ENCODE measurements around the gene ACLY. TPM values are rescaled to one million over a fixed set of nuclear protein-coding genes. Genes with fewer than 3 reads are reported as not detected.
"Not testable (repeated sequence)": the region's sequence is repeated elsewhere in the genome, so short reads cannot be mapped to it uniquely, and the experiment has no call there.

ACLY gene
- total RNA-seq, 1 donor from 2014 or later: 106 TPM

DNA sequence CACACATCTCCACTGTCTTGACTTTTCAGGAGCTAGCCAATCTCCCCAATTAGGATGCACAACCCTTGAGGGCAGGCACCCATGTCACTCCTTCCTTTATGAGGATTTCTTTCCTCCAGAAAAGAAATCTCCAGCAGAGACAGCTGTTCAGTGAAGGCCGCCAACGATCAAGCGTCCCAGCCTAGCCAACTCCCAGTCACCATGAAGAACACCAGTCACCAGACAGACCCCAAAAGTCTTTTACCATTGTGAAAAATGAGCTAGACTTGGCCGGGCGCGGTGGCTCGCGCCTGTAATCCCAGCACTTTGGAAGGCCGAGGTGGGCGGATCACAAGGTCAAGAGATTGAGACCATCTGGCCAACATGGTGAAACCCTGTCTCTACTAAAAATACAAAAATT is 88.8 kb downstream of the ACLY start:
- not testable (repeated sequence) for DNase-seq

DNA sequence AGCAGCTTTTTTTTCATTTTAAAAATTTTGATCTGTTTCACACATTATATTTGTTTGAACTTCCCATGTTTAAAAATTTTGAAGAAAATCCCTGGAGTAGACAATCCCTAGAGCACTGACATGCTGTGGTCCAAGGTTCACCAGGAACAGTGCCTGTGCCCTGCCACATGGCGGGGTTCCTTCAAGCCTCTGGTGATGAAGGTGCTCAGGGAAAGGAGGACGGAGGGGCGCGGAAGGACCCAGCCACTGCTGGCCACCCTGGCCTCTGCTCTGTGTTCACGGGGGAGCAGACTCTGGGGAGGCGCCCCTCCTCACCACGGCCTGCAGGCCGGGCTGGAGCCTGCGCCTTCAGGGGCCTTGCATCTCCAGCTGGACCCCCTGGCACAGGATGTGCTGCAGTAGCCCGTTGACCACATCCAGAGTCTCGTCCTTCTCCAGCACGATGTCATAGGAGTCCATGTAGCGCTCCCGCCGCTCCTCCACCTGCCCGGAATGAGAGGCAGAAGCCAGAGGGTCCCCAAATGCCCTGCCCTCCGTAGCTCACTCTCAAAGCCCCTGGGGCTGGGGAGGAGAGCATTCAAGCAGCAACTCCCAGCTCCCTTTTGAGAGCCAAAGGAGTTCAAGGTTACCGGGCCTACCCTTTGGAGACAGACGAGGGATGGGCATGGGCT is 93.4 kb downstream of the ACLY start:
- no peak for DNase-seq

DNA sequence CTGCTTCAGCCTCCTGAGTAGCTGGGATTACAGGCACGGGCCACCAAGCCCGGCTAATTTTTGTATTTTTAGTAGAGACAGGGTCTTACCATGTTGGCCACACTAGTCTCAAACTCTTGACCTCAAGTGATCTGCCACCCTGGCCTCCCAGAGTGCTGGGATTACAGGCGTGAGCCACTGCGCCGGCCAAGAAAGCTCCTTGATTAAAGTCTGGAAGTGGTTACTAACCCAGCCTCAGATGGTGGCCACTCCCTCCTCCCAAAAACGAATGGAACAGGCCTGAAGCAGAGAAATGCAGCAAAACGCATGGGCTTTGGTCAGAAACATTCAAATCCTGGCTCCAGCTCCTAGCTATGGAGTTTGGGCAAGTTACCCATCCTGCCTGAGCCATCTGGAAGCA is 94.7 kb downstream of the ACLY start:
- no peak for DNase-seq

DNA sequence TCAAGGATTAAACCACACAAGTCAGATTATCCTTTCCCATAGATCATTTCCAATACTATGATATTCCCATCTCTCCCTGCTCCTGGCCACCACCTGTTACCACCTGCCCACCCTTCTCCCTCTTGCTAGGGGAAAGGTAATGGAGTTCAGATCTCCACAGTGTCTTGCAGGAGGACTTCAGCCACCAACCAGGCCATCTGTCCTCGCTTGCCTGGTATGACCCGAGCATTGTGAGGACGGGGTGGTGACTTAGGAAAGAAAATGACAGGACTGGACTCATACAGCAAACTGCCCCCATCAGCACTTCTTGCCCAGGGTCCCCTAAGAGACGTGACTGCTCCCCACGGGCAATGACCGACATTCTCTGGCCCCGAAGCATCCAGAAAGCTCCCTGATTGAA is 95.2 kb downstream of the ACLY start:
- DNase-seq: no peak

DNA sequence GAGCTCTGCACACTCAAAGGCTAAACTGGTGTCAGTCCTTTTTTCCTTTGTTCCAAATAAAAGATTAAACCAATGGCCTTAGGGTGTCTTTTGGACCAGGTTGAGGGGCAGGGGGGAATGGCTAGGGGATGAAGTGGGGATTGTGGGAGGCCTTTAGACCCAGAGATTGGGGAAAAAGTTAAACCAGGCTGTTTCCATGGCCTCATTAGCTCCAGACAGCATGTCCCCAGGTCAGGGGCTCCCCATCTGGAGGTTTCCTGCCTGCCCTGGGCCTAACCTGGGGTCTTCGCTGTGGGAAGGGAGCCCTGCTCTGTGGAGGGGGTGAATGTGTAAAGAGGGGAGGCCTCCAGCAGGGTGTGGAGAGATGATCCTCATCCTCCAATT is 95.6 kb downstream of the ACLY start:
- DNase-seq: no peak

DNA sequence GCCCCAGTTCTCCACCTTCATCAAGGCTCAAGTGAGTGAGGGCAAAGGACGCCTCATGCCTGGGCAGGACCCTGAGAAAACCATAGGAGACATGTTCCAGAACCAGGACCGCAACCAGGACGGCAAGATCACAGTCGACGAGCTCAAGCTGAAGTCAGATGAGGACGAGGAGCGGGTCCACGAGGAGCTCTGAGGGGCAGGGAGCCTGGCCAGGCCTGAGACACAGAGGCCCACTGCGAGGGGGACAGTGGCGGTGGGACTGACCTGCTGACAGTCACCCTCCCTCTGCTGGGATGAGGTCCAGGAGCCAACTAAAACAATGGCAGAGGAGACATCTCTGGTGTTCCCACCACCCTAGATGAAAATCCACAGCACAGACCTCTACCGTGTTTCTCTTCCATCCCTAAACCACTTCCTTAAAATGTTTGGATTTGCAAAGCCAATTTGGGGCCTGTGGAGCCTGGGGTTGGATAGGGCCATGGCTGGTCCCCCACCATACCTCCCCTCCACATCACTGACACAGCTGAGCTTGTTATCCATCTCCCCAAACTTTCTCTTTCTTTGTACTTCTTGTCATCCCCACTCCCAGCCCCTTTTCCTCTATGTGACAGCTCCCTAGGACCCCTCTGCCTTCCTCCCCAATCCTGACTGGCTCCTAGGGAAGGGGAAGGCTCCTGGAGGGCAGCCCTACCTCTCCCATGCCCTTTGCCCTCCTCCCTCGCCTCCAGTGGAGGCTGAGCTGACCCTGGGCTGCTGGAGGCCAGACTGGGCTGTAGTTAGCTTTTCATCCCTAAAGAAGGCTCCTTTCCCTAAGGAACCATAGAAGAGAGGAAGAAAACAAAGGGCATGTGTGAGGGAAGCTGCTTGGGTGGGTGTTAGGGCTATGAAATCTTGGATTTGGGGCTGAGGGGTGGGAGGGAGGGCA is 96.3 kb downstream of the ACLY start:
- no peak for DNase-seq

DNA sequence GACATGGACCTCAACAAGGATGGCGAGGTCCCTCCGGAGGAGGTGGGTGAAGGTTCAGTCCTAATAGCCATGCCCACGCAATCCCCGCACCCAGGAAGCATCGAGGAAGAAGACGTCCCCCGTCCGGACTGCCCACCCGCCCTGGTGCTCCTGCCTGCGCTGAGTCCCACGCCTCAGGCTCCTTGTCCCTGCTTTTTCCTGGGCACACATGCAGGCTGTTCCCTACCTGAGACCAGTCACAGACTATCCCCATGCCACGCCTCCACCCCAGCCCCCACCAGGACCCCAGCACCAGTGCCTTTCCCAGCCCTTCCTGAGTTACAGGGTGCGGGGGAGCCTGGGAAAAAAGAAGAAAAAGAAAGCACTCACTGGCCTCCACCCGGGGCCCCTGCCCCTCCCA is 97.0 kb downstream of the ACLY start:
- DNase-seq: no peak

DNA sequence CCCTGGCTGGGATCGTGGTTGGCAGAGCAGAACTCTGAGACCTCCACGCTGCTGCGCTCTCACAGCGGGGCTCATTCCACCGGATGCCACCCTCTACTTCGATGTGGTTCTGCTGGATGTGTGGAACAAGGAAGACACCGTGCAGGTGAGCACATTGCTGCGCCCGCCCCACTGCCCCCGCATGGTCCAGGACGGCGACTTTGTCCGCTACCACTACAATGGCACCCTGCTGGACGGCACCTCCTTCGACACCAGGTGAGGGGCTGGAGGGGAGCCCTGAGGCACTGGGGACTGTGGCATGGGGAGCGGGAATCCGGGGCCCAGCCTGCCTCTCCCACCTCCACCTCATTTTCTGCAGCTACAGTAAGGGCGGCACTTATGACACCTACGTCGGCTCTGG is 100.7 kb downstream of the ACLY start:
- DNase-seq: no peak

Small RNA genes within 50 kb of the gene (small RNA-seq; reads per million reads assigned to genes)
- gene AC125257.2 (ENCODE audit: low replicate concordance): not detected

Other genes starting within 250 kb of the ACLY start
- 136 TPM for gene EIF1, start 230.1 kb downstream of the ACLY start, total RNA-seq
- gene GAST, start 206.6 kb downstream of the ACLY start, total RNA-seq: not detected
- 0.49 TPM for gene HAP1, start 184.3 kb downstream of the ACLY start, total RNA-seq
- 163 TPM for gene JUP, start 132.2 kb downstream of the ACLY start, total RNA-seq
- gene P3H4, start 107.0 kb downstream of the ACLY start, total RNA-seq: 27.9 TPM
- 97.2 TPM for gene FKBP10, start 105.9 kb downstream of the ACLY start, total RNA-seq
- 43.6 TPM for gene NT5C3B, start 82.7 kb downstream of the ACLY start, total RNA-seq
- 0.20 TPM for gene KLHL10, start 81.1 kb downstream of the ACLY start, total RNA-seq
- gene KLHL11, start 53.5 kb downstream of the ACLY start, total RNA-seq: 25.8 TPM
- gene ODAD4, start 11.7 kb upstream of the ACLY start, total RNA-seq: 0.89 TPM
- 34.0 TPM for gene CNP, start 47.8 kb upstream of the ACLY start, total RNA-seq
- gene DNAJC7, start 98.5 kb upstream of the ACLY start, total RNA-seq: 74.8 TPM
- gene NKIRAS2, start 101.1 kb upstream of the ACLY start, total RNA-seq: 21.5 TPM
- 1.8 TPM for gene C17orf113, start 131.7 kb upstream of the ACLY start, total RNA-seq
- 1.3 TPM for gene ZNF385C, start 179.5 kb upstream of the ACLY start, total RNA-seq
- 5.4 TPM for gene DHX58, start 193.8 kb upstream of the ACLY start, total RNA-seq
- 19.2 TPM for gene KAT2A, start 202.4 kb upstream of the ACLY start, total RNA-seq
- gene HSPB9, start 203.9 kb upstream of the ACLY start, total RNA-seq: not detected
- 38.8 TPM for gene RAB5C, start 236.0 kb upstream of the ACLY start, total RNA-seq

All from skin of body (tissue), 3 donors.